HCT116 (cell line): Measurements from ENCODE around the gene ITFG1.

ENCODE experiments used
- CTCF ChIP-seq, 3 experiments: fragments of 200-600 bp in 1 of 3; sonication (generic) in 1 of 3; IDR thresholded peaks in 2 of 3; conservative IDR thresholded peaks in 1 of 3; 2 replicates each; pipeline ENCODE4 v1.5.1; 2012 to 2017; ENCODE audit warnings: low read depth in 2 of 3, low read length in 2 of 3, antibody characterized with exemption in 1 of 3, borderline replicate concordance in 1 of 3, control low read depth in 1 of 3, mild to moderate bottlenecking in 1 of 3, mixed read lengths in 1 of 3, mixed run types in 1 of 3, moderate library complexity in 1 of 3; ENCODE audit not compliant: insufficient read depth in 1 of 3
- EZH2 ChIP-seq: fragments of 200-600 bp; sonication (generic); IDR thresholded peaks from 2 replicates; pipeline ENCODE4 v1.6.1; 2017; ENCODE audit warnings: antibody characterized with exemption, mixed run types
- POLR2A ChIP-seq: IDR thresholded peaks from 2 replicates; pipeline ENCODE4 v1.7.0; 2011; ENCODE audit warnings: borderline replicate concordance; ENCODE audit not compliant: insufficient read depth, insufficient read length; ENCODE audit errors: extremely low read depth
- ZBTB33 ChIP-seq: IDR thresholded peaks from 2 replicates; pipeline ENCODE4 v1.6.1; 2011; ENCODE audit warnings: mild to moderate bottlenecking, low read length, moderate library complexity; ENCODE audit not compliant: insufficient replicate concordance; ENCODE audit errors: extremely low read depth

GRCh38 chr16:47211218-47211617, 249.6 kb downstream of the ITFG1 start:
- TF ChIP-seq ZBTB33 (no peak), EZH2 (no peak), CTCF (IDR thresholded peaks at IDR 0.05 in 2 of 3, conservative IDR thresholded peaks at IDR 0.05 in 1 of 3; ENCODE audit: borderline replicate concordance in 1 of 3, insufficient read depth in 1 of 3, low read depth in 2 of 3, low read length in 2 of 3) (no peak), POLR2A (no peak)
